Measurements from ENCODE around the gene COL21A1. TPM values are rescaled to one million over a fixed set of nuclear protein-coding genes. Genes with fewer than 3 reads are reported as not detected.
"Not testable (repeated sequence)": the region's sequence is repeated elsewhere in the genome, so short reads cannot be mapped to it uniquely, and the experiment has no call there.

Gene COL21A1
- total and polyA plus RNA-seq, 11 donors = 21.7 to 110 (median 49.1) TPM

GRCh38 chr6:56017198-56017597 lies 230.2 kb downstream of the COL21A1 start:
- intact Hi-C loops (cut with DNase I) = no loop called here
- Histone ChIP-seq H3K4me3 (no peak overlapping the region), H3K36me3 (no peaks in the 10 kb centered on the region), H3K27me3 (no peaks in the 10 kb centered on the region), H3K4me1 (no peaks in the 10 kb centered on the region), H3K9me3 (peaks cover 0 to 8% (median 0%) of the 10 kb centered on the region in 12 donors), H3K27ac (no peak overlapping the region)
- DNase-seq = no peak
- WGBS, 4 donors = 51 to 83% (median 82%) methylated on average over 2 of the region's 2 CpGs
- no peak for TF ChIP-seq POLR2A (IDR thresholded peaks at IDR 0.05)
- TF ChIP-seq CTCF (IDR thresholded peaks at IDR 0.05) = no peak
- no peak for ATAC-seq

DNA sequence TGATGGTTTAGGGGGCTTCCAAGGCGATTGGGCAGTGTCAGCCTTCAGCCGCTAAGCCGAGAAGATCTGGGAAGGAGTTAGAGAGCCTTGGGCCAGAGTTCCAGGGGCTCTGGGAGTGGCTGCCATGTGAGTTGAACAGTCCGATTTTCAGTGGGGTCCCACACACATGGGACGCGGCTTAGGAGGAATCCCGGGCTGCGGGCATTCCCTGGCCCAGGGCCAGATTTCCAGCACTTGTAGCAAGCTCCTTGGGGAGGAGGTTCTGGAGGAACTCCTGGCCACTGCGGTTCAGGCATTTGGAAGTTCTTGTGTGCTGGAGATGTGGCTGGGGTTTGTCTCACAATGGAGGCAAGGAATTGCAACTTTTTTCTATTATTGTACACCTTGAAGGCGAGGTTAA lies 233.3 kb downstream of the COL21A1 start:
- H3K27ac ChIP-seq; H3K9me3 ChIP-seq; H3K27me3 ChIP-seq; DNase-seq; H3K4me1 ChIP-seq; H3K36me3 ChIP-seq; H3K4me3 ChIP-seq; ATAC-seq; intact Hi-C loops (cut with DNase I): not testable (repeated sequence)
- WGBS, 4 donors = 85 to 89% (median 88%) methylated on average over 10 of the region's 10 CpGs

DNA sequence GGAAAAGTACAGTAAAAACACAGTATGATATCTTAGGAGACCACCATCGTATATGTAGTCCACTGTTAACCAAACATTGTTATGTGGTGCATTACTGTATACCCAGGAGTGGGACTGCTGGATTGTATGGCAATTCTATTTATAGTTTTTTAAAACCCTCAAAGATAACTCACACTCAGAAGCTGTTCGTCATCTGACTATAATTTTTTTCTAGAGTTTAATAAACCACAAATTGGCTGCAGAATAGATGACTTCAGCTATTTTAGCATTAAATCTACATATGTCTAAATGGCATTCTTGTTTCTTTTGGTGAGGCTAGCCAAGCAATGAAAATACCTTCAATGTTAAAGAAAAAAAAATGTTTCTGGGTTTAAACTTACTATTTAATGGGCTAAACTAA lies 237.7 kb downstream of the COL21A1 start:
- DNase-seq = no peak
- no peak for ATAC-seq
- TF ChIP-seq CTCF (IDR thresholded peaks at IDR 0.05) (no peak), POLR2A (IDR thresholded peaks at IDR 0.05) (no peak)
- no peak overlapping the region for H3K27ac ChIP-seq
- no peaks in the 10 kb centered on the region for H3K27me3 ChIP-seq
- intact Hi-C loops (cut with DNase I) = no loop called here
- 37 to 44% (median 42%) methylated on average over 2 of the region's 2 CpGs for WGBS, 4 donors
- H3K36me3 ChIP-seq = no peaks in the 10 kb centered on the region
- no peaks in the 10 kb centered on the region for H3K4me1 ChIP-seq
- H3K9me3 ChIP-seq = peaks cover 0 to 5% (median 0%) of the 10 kb centered on the region in 12 donors
- no peak overlapping the region for H3K4me3 ChIP-seq
